GM12878 (cell line): ENCODE data around the gene FAM171A1. TPM values are rescaled to one million over a fixed set of nuclear protein-coding genes. Genes with fewer than 3 reads are reported as not detected.

ENCODE experiments used
- ATAC-seq: fragments of 200-7000 bp; cut with Tn5 transposase; 3 replicates; pipeline ENCODE4 v1.9.1; 2020; ENCODE audit warnings: mild to moderate bottlenecking, moderate library complexity
- BruUV-seq: library from RNA; stranded (reverse); fragments of 400-500 nt; replicated peaks from 2 replicates; lab custom pipeline; 2021; lab: Mats Ljungman, UMichigan
- CTCF ChIA-PET: fragments of 300-600 bp; sonication (Branson Sonifier 250); formaldehyde crosslinking; extraction: SDS; loops from one replicate; lab custom pipeline; 2021; ENCODE audit warnings: inconsistent platforms; lab: Yijun Ruan, JAX
- POLR2A ChIA-PET: fragments of 350-600 bp; formaldehyde crosslinking; extraction: SDS; loops from one replicate; lab custom pipeline; 2021; ENCODE audit warnings: inconsistent platforms; lab: Charles Lee
- RAD21 ChIA-PET: fragments of 300-600 bp; sonication (Branson Sonifier 250); formaldehyde crosslinking; loops from one replicate; lab custom pipeline; 2023; ENCODE audit warnings: antibody characterized with exemption; ENCODE audit not compliant: unreplicated experiment; lab: Charles Lee
- SMC1A ChIA-PET: fragments of 300-600 bp; sonication (Branson Sonifier 250); formaldehyde crosslinking; loops from one replicate; lab custom pipeline; 2023; ENCODE audit not compliant: unreplicated experiment, uncharacterized antibody; lab: Charles Lee
- DNase-seq: peaks from one replicate; pipeline ENCODE4 v3.0.0-alpha.2; 2011; ENCODE audit warnings: low read depth, low spot score
- FAIRE-seq: peaks from 3 replicates; lab custom pipeline; 2011; peaks lifted over from hg19 to GRCh38; lab: Jason Lieb, UNC
- H2AFZ ChIP-seq: 2 replicates; pipeline ENCODE4 v1.6.0; 2011; ENCODE audit warnings: low read depth, low read length, control low read depth; ENCODE audit not compliant: control insufficient read depth
- H3K27ac ChIP-seq: 2 replicates; pipeline ENCODE4 v1.5.1; 2011; ENCODE audit warnings: control low read depth; ENCODE audit not compliant: control insufficient read depth, insufficient read depth
- H3K27me3 ChIP-seq, 2 experiments: replicated peaks in 1 of 2; 2 replicates each; pipeline versions ENCODE4 v1.6.0 to v1.6.1; 2011; ENCODE audit warnings: low read length in 1 of 2; ENCODE audit not compliant: control insufficient read depth in 2 of 2, insufficient read depth in 2 of 2
- H3K36me3 ChIP-seq, 2 experiments: 2 replicates each; pipeline ENCODE4 v1.5.1; 2011; ENCODE audit warnings: low read length in 1 of 2; ENCODE audit not compliant: control insufficient read depth in 2 of 2, insufficient read depth in 2 of 2
- H3K4me1 ChIP-seq: 2 replicates; pipeline ENCODE4 v1.6.1; 2011; ENCODE audit warnings: mild to moderate bottlenecking, low read length, moderate library complexity, mixed read lengths; ENCODE audit not compliant: control insufficient read depth, insufficient read depth
- H3K4me2 ChIP-seq: 2 replicates; pipeline ENCODE4 v1.6.0; 2011; ENCODE audit warnings: control low read depth; ENCODE audit not compliant: control insufficient read depth, insufficient read depth
- H3K4me3 ChIP-seq: fragments of 200-600 bp; sonication (generic); 2 replicates; pipeline ENCODE4 v1.5.1; 2016
- H3K79me2 ChIP-seq: 2 replicates; pipeline ENCODE4 v1.6.0; 2011; ENCODE audit warnings: low read length; ENCODE audit not compliant: control insufficient read depth, insufficient read depth
- H3K9ac ChIP-seq: 2 replicates; pipeline ENCODE4 v1.8.0; 2011; ENCODE audit warnings: low read length, control low read depth, mixed read lengths; ENCODE audit not compliant: control insufficient read depth, insufficient read depth
- H3K9me3 ChIP-seq: replicated peaks from 3 replicates; pipeline ENCODE4 v1.5.1; 2011; ENCODE audit warnings: mild to moderate bottlenecking, low read length; ENCODE audit not compliant: control insufficient read depth, insufficient read depth
- H4K20me1 ChIP-seq: 2 replicates; pipeline ENCODE4 v1.6.0; 2011; ENCODE audit not compliant: control insufficient read depth, insufficient read depth
- CHD1 ChIP-seq: IDR thresholded peaks from 2 replicates; pipeline ENCODE4 v1.6.1; 2012; ENCODE audit warnings: low read depth, low read length, improper control_type of control experiment
- ELK1 ChIP-seq: IDR thresholded peaks from 2 replicates; pipeline ENCODE4 v1.6.1; 2012; ENCODE audit warnings: low read depth, low read length, improper control_type of control experiment
- GATAD2B ChIP-seq: fragments of 450-650 bp; conservative IDR thresholded peaks from 2 replicates; pipeline ENCODE4 v1.6.1; 2017; ENCODE audit warnings: low read depth, mild to moderate bottlenecking, moderate library complexity
- JUNB ChIP-seq: IDR thresholded peaks from 2 replicates; pipeline ENCODE4 v1.6.1; 2016; ENCODE audit warnings: antibody characterized with exemption, mild to moderate bottlenecking
- KAT2A ChIP-seq: conservative IDR thresholded peaks from 2 replicates; pipeline ENCODE4 v1.6.1; 2011; ENCODE audit warnings: low read depth, low read length; ENCODE audit not compliant: control insufficient read depth
- MEF2A ChIP-seq: IDR thresholded peaks from 2 replicates; pipeline ENCODE4 v1.6.1; 2011; ENCODE audit warnings: low read depth, mild to moderate bottlenecking, low read length, moderate library complexity; ENCODE audit not compliant: insufficient read depth
- NR2C2 ChIP-seq: IDR thresholded peaks from 2 replicates; pipeline ENCODE4 v1.6.1; 2011; ENCODE audit warnings: borderline replicate concordance, low read depth; ENCODE audit not compliant: control insufficient read depth, insufficient read length
- SIX5 ChIP-seq: IDR thresholded peaks from 2 replicates; pipeline ENCODE4 v1.6.1; 2011; ENCODE audit warnings: mild to moderate bottlenecking, low read depth, low read length, moderate library complexity; ENCODE audit not compliant: severe bottlenecking
- SMC3 ChIP-seq: IDR thresholded peaks from 2 replicates; pipeline ENCODE4 v1.6.1; 2011; ENCODE audit warnings: low read length, improper control_type of control experiment, borderline replicate concordance
- ZNF592 ChIP-seq: fragments of 450-650 bp; IDR thresholded peaks from 2 replicates; pipeline ENCODE4 v1.6.1; 2017; ENCODE audit warnings: mild to moderate bottlenecking, moderate library complexity
- ZNF622 ChIP-seq: fragments of 450-650 bp; IDR thresholded peaks from 2 replicates; pipeline ENCODE4 v1.6.1; 2017; ENCODE audit warnings: mild to moderate bottlenecking, inconsistent platforms
- WGBS: methylation state at CpG from one replicate; pipeline ENCODE4 v1.1.6; 2016; ENCODE audit warnings: low lambda C conversion rate; ENCODE audit not compliant: insufficient replicate concordance, insufficient coverage; ENCODE audit errors: missing lambda C conversion rate; 5-methylcytosine and 5-hydroxymethylcytosine counted together
- in situ Hi-C: fragments of 300-500 bp; cut with MboI; formaldehyde crosslinking; loops from 9 replicates; pipeline ENCODE4 v1.14.3; 2018; ENCODE audit warnings: mixed read lengths
- intact Hi-C: fragments of 100-400 bp; cut with micrococcal nuclease; formaldehyde crosslinking; loops from one replicate; pipeline ENCODE4 v1.14.2; 2022; ENCODE audit not compliant: unreplicated experiment
- polyA plus RNA-seq, 11 experiments: library from polyadenylated mRNA; depleted of rRNA in 4 of 11; unstranded in 6 of 11; stranded (reverse) in 5 of 11; fragments of >200 nt; fragmentation: Nextera tagmentation in 4 of 11; fragmentation: Illumina TruSeq in 1 of 11; extraction: Ambion mirVana in 4 of 11; extraction: Trizol in 1 of 11; gene quantifications; 1 replicate in 1 of 11; 2 replicates in 10 of 11; pipeline versions ENCODE4 v1.2.1 to v1.2.3, GENCODE V29; 2011 to 2016; ENCODE audit warnings: inconsistent platforms in 2 of 11, missing spikeins in 2 of 11, low read depth in 1 of 11
- total RNA-seq, 4 experiments: library from RNA; depleted of rRNA in 3 of 4; stranded (reverse); fragments of >200 nt in 3 of 4; fragmentation: Illumina TruSeq in 1 of 4; extraction: Trizol in 1 of 4; gene quantifications; 2 replicates each; pipeline versions ENCODE4 v1.2.1 to v1.2.3, GENCODE V29; 2013 to 2021
- TF ChIP-seq, protein P1 (sequence below): fragments of 450-650 bp; IDR thresholded peaks from 2 replicates; pipeline ENCODE4 v1.6.1; 2018; ENCODE audit warnings: borderline replicate concordance, mild to moderate bottlenecking; ENCODE audit not compliant: partially characterized antibody
- TF ChIP-seq, protein P2 (sequence below): IDR thresholded peaks from 2 replicates; pipeline ENCODE4 v1.6.1; 2011; ENCODE audit warnings: borderline replicate concordance, low read depth, mild to moderate bottlenecking, moderate library complexity, mixed read lengths, low read length; ENCODE audit not compliant: insufficient read depth; ENCODE audit errors: extremely low read length
- TF ChIP-seq, protein P3 (sequence below): IDR thresholded peaks from 2 replicates; pipeline ENCODE4 v1.6.1; 2012; ENCODE audit warnings: low read depth, low read length, improper control_type of control experiment

FAM171A1 gene
- total and polyA plus RNA-seq, 10 of the 15 experiments (the other 5 are each of a cell fraction or from before 2014, with no cell fraction given), result 0.05 to 0.28 (median 0.10) TPM; not detected in 1

DNA sequence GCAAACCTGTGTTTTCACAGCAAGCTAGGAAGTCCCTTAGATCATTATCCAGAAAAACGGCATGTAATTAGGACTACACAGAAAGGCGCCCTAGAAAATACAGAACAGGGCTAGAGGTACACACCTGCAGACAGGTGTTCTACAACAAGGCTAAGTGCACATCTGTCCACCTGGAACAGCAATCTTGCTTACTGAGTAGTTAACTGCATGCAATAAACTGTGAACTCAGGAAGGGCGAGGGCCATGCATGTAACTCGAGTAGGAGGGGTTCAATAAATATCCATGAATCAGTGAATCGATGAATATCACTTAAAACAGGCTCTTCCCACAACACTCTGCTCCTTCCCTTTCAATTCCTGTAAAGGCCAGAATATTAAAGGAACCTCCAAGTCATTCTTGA, 22.0 kb downstream of the FAM171A1 start:
- H3K27me3 ChIP-seq, result peaks cover 0 to 2% of the 10 kb centered on the region in 2 experiments; a peak in 3 of 4 replicates
- H4K20me1 ChIP-seq, result no peaks in the 10 kb centered on the region
- no peak for TF ChIP-seq JUNB
- no peak for TF ChIP-seq ELK1
- no peak for TF ChIP-seq ZNF592
- TF ChIP-seq SMC3, result no peak
- TF ChIP-seq ZNF622, result no peak
- no peak for TF ChIP-seq GATAD2B
- no peak for TF ChIP-seq MEF2A
- TF ChIP-seq, protein P1, sequence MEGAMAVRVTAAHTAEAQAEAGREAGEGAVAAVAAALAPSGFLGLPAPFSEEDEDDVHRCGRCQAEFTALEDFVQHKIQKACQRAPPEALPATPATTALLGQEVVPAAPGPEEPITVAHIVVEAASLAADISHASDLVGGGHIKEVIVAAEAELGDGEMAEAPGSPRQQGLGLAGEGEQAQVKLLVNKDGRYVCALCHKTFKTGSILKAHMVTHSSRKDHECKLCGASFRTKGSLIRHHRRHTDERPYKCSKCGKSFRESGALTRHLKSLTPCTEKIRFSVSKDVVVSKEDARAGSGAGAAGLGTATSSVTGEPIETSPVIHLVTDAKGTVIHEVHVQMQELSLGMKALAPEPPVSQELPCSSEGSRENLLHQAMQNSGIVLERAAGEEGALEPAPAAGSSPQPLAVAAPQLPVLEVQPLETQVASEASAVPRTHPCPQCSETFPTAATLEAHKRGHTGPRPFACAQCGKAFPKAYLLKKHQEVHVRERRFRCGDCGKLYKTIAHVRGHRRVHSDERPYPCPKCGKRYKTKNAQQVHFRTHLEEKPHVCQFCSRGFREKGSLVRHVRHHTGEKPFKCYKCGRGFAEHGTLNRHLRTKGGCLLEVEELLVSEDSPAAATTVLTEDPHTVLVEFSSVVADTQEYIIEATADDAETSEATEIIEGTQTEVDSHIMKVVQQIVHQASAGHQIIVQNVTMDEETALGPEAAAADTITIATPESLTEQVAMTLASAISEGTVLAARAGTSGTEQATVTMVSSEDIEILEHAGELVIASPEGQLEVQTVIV, result no peak
- no peak for TF ChIP-seq KAT2A
- TF ChIP-seq CHD1, result no peak
- no peak for TF ChIP-seq NR2C2
- TF ChIP-seq, protein P2, sequence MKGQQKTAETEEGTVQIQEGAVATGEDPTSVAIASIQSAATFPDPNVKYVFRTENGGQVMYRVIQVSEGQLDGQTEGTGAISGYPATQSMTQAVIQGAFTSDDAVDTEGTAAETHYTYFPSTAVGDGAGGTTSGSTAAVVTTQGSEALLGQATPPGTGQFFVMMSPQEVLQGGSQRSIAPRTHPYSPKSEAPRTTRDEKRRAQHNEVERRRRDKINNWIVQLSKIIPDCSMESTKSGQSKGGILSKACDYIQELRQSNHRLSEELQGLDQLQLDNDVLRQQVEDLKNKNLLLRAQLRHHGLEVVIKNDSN, result no peak
- TF ChIP-seq, protein P3, sequence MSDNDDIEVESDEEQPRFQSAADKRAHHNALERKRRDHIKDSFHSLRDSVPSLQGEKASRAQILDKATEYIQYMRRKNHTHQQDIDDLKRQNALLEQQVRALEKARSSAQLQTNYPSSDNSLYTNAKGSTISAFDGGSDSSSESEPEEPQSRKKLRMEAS, result no peak
- TF ChIP-seq SIX5, result no peak
- H2AFZ ChIP-seq, result no peak overlapping the region
- 27% methylated on average over 5 of the region's 5 CpGs for WGBS
- FAIRE-seq, result no peak
- H3K4me2 ChIP-seq, result no peak overlapping the region
- H3K4me3 ChIP-seq, result no peak overlapping the region
- ATAC-seq, result no peak
- no peaks in the 10 kb centered on the region for H3K79me2 ChIP-seq
- DNase-seq, result no peak
- H3K4me1 ChIP-seq, result no peaks in the 10 kb centered on the region
- POLR2A ChIA-PET, result no interaction called here
- no peak overlapping the region for H3K9ac ChIP-seq
- RAD21 ChIA-PET, result no interaction called here
- H3K36me3 ChIP-seq, result no peaks in the 10 kb centered on the region
- intact Hi-C loops, result no loop called here
- CTCF ChIA-PET, result no interaction called here
- in situ Hi-C loops, result no loop called here
- no TSS peak for BruUV-seq
- SMC1A ChIA-PET, result no interaction called here
- H3K9me3 ChIP-seq, result no peaks in the 10 kb centered on the region
- H3K27ac ChIP-seq, result no peak overlapping the region
